NOMO-1 (cell line): Measurements from ENCODE around the gene CHRNE.
"Not testable (repeated sequence)": the region's sequence is repeated elsewhere in the genome, so short reads cannot be mapped to it uniquely, and the experiment has no call there.

ENCODE experiments used
- DNase-seq, 2 experiments: peaks; one replicate each; lab custom pipeline; 2025; ENCODE audit not compliant: unreplicated experiment in 2 of 2; lab: John Stamatoyannopoulos, UW

CHRNE gene

GRCh38 chr17:4891411-4892410 is 11.2 kb downstream of the CHRNE start:
- DNase-seq: no peak

DNA sequence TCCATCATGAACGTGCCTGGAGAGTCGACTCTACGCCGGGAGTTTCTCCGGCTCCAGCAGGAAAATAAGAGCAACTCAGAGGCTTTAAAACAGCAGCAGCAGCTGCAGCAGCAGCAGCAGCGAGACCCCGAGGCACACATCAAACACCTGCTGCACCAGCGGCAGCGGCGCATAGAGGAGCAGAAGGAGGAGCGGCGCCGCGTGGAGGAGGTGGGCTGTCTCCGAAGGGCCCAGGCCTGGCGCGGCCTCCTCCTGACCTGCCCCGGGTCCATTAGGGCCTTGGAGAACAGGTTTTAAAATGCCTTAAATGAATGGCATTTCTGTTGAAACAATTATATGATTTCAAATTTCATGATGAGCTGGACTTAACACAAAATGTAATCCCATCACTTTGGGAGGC is 15.3 kb downstream of the CHRNE start:
- DNase-seq: no peak

DNA sequence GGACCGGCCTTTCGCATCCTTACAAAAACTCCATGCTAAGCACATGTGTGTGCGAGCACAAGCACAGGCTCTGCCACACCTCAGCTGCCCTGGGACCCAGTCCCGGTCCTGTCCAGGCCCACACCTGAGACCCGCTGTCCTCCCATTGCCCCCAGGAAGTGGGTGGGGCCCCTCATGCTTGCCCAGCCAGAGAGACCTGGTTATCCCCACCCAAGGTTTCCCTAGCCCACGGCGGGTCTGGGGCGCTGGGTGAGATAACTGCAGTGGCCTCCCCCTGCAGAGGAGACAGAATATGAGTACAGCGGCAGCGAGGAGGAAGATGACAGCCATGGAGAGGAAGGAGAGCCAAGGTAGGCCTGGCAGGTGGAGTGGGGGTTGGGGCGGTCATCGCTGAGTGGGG is 16.1 kb downstream of the CHRNE start:
- DNase-seq: no peak

DNA sequence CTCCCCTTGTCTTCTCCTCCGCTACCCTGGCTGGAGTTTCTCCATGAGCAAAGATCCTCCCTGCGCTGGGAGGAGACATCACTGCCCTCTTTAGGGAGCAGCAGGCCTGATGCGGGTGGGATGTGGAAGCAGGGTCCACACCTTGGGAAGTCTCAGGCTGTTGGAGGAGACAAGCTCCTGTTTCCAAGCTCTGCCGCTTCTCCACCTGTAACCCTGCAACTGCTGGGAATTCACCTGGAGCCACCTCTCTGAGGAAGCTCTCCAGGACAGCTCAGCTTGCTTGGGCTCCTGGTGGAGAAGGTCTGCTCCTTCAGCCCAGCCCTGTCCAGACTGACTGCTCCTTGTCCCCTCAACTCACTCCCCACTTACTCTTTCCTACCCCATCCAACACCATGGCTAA is 18.4 kb downstream of the CHRNE start:
- DNase-seq: no peak

GRCh38 chr17:4881761-4882555 is 20.9 kb downstream of the CHRNE start:
- DNase-seq: peak in 1 of 2 experiments; percentile 28

DNA sequence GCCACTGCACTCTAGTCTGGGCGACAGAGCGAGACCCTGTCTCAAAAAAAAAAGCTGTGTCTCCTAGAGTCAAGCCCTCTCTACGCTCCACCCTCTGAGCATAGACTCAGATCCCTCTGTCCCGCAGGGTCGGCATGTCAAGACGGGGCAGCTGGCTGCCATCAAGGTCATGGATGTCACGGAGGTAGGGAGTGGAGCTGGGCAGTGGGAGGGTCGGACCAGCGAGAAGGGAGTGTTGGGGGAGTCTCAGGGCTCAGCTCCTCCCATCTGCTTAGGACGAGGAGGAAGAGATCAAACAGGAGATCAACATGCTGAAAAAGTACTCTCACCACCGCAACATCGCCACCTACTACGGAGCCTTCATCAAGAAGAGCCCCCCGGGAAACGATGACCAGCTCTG is 22.0 kb downstream of the CHRNE start:
- DNase-seq: no peak

DNA sequence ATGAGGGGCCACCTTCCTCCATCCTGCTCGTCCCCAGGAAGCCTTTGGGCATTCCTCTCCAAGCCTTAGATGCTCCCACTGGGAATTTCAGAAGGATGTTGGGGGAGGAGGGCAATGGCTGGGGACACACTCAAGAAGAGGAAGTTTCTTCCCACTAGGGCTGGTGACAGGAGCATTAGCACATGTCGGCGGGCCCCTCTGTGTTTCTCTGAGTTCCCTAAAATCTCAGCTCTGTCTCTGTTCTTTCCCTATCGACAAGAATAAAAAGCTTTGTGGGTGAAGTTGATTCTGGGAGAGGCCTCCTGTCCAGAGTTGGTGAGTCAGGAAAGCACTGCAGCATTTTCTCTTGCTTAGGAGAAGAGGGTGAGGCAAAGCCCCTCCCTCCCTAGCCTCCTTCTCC is 23.3 kb downstream of the CHRNE start:
- DNase-seq: peak in 1 of 2 experiments; percentile 5

DNA sequence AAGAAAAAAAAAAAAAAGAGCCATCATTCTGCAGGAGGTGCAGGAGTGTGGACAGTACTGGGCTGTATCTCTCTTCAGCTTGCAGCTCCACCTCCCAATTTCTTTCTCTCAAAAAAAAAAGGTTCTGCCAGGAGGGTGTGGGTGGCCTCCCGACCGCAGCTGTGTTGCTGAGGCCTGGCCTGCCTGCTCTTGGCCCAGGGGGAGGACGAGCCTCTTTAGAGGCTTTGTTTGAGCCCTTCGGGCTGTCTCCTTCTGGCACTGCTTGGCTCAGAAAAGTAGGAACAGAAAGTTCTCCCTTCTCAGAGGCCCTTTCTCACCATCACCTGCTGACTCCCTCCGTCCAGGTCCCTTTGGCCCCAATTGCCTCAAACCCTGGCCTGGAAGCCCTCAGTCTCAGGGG is 25.8 kb downstream of the CHRNE start:
- DNase-seq: peak in 1 of 2 experiments; percentile 10

DNA sequence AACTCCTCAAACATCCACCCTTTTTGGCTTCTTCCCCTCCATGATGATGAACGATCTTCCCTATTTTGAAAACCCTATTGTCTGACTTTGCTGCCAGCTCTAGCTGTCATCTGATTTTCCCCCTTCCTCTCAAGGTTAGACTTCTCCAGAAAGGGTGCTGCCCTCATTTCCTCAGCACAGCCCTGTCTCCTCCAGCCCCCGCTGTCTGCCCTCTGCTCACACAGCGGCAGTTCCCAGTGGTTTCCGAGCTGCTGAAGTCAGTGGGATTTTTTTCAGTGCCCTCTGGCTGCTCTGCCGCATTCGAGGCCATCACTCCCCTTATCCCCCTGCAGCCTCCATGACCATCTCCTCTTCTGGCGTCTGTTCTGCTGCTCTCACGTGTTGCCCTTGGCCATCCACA is 30.1 kb downstream of the CHRNE start:
- no peak for DNase-seq

GRCh38 chr17:4870855-4871254 is 32.0 kb downstream of the CHRNE start:
- DNase-seq: peak; percentile 35 to 72

GRCh38 chr17:4869058-4869998 is 33.6 kb downstream of the CHRNE start:
- DNase-seq: peak; percentile 12 to 46

DNA sequence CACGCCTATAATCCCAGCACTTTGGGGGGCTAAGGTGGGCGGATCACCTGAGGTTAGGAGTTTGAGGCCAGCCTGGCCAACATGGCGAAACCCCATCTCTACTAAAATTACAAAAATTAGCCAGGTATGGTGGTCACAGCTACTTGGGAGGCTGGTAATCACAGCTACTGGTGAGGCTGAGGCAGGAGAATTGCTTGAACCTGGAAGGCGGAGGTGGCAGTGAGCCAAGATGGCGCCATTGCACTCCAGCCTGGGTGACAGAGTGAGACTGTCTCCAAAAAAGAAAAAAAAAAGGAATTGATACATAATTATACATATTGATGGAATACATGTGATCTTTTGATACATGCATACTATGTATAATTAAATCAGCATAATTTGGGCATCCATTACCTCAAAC is 35.4 kb downstream of the CHRNE start:
- not testable (repeated sequence) for DNase-seq

DNA sequence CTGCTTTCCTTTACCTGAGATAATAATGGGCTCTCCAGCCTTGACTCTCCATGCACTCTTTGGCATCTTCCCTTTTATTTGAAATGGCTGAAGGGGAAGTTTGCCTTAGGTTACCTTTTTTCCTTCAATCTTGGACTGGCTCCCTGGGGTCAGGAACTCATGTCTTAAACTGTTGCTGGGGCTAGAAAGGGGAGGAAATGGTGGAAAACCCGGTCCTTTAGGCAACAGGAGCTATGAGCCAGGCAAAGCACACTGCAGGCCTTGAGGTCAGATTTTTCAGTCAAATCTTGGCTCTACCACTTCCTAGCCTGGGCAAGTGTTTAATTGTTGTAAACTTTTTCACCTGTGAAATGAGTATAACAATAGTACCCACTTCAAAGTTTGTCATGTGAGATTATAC is 39.6 kb downstream of the CHRNE start:
- DNase-seq: no peak

GRCh38 chr17:4862720-4863119 is 40.2 kb downstream of the CHRNE start:
- DNase-seq: no peak

DNA sequence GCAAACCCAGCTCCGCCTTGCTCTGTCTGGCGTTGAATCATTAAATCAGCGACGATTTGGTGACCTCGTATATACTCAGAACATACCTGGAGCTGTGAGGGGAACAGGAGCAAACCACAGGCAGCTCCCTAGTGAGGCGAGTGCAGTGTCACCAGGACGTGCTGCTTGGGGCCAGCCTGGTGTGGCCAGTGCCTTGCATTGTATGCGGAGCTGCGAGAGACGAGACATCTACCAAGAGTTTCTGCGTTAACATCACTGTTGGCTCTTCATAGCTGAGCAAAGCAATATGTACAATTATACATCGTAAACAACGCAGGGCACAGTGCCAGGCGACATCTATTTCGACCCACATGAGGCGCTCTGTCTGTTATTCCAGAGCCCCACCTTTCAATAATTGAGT is 41.8 kb downstream of the CHRNE start:
- no peak for DNase-seq

- no peak for DNase-seq
Measured at GRCh38 chr17:4860651-4861050, 42.2 kb downstream of the CHRNE start.

- no peak for DNase-seq
Measured at GRCh38 chr17:4859816-4860625, 42.9 kb downstream of the CHRNE start.

DNA sequence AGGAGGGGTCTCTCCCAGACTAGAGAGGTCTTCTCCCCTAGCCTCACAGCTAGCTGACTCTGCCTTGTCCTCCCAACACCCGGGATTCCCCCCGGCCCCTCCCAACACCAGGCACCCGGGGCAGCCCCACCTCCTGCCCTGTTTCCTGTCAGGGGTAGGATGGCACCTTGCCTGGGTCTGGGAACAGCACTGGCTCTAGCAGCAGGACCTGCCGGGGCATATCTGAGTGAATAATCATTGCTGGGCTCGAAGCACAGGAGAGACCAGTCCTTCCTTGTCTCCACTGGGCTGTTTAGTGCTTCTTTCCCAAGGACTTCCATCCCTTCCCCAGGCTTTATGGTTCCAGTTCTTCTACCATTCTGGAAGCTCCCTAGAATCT is 44.0 kb downstream of the CHRNE start:
- no peak for DNase-seq

DNA sequence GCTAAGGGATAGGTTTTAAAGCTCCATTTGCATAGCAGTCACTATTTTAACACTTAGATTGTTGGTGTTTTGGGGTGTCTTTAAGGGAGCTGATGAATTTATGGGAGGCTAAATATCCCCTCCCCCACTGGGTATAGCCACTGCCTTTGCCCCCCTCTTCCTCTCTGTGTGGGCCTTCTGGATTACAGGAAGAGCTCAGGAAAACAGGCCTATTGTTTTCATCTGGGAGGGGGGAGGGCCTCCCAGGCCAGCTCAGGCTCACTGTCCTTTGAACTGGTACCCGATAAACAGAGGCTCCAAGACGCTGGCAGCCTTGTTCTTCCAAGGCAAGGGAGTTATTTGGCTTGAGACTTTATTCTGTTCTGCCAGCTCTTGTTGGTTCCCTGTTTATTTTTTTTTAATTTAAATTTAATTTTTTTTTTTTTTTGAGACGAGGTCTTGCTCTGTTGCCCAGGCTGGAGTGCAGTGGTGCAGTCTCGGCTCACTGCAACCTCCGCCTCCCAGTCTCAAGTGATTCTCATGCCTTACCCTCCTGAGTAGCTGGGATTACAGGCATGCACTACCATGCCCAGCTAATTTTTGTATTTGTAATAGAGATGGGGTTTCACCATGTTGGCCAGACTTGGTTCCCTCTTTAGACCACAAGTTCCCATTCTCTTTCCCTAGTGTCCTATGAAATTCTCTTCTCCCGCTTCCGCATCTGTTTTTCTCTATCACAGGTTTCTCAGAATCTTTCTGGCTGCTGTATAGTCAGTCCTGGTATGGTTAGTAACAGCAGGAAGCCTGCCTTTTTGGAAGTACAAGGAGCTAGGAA is 44.6 kb downstream of the CHRNE start:
- no peak for DNase-seq
